HG03060 (cell line): ENCODE results near the gene ADH1C.

ENCODE experiments used
- ATAC-seq: cut with Tn5 transposase; IDR thresholded peaks from one replicate; pipeline ENCODE4 v1.9.1; 2021; ENCODE audit warnings: low read depth, moderate number of reproducible peaks; ENCODE audit not compliant: unreplicated experiment

The ADH1C gene

GRCh38 chr4:99305638-99306400 lies 46.7 kb downstream of the ADH1C start:
- no peak for ATAC-seq

- no peak for ATAC-seq
Measured at GRCh38 chr4:99301376-99302164, 51.0 kb downstream of the ADH1C start.

GRCh38 chr4:99300934-99301333 lies 51.6 kb downstream of the ADH1C start:
- no peak for ATAC-seq

GRCh38 chr4:99293357-99293756 lies 59.2 kb downstream of the ADH1C start:
- ATAC-seq: no peak

- no peak for ATAC-seq
Measured at GRCh38 chr4:99290848-99291786, 61.4 kb downstream of the ADH1C start, which contains the start of gene ADH1A. TSS of gene ADH1A (minus strand) at chr4:99290985. CDS start at chr4:99290914, 71 bp downstream.
